GM19324 (cell line): ENCODE data around the gene FRMD4A.
"Not testable (repeated sequence)": the region's sequence is repeated elsewhere in the genome, so short reads cannot be mapped to it uniquely, and the experiment has no call there.

Source experiments
- ATAC-seq: cut with Tn5 transposase; IDR thresholded peaks from one replicate; pipeline ENCODE4 v1.9.1; 2021; ENCODE audit warnings: mild to moderate bottlenecking, moderate library complexity; ENCODE audit not compliant: unreplicated experiment, low FRiP score

FRMD4A gene

DNA sequence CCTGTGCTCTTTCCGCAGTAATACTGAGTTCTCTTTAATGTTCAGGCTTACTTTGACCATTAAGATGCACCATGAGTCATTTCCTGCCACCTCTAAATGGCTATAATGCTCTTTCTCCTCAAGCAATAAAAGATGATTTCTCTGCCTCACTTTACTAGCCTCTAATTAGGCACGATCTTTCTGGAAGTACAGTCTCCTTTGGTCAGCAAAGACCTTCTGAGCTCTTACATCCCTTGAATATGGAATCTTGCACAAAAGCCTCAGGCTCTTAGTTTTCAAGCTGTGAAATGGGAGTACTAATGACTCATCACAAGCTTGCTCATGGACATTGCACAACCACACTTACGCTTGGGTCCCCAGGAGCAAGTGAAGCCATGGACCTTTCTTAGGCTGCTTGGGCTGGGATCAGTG is 85.9 kb downstream of the FRMD4A start:
- ATAC-seq, result no peak

DNA sequence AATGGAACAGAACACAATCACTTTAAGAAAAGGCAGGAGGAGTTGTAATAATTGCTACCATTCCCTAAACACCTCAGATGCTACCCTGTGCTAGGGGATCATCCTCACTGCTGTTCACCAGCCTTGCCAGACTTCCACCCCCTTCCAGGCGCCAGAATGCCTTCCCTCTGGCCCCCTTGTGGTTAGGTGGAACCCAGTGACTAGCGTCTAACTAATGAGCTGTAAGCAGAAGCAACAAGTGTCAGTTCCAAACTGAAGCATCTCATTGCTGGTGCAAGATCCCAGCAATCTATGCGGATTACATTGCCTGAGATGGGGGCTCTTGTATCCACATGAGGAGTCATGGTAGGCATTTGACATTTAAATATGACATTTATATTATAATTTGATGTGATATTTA is 86.6 kb downstream of the FRMD4A start:
- ATAC-seq, result no peak

DNA sequence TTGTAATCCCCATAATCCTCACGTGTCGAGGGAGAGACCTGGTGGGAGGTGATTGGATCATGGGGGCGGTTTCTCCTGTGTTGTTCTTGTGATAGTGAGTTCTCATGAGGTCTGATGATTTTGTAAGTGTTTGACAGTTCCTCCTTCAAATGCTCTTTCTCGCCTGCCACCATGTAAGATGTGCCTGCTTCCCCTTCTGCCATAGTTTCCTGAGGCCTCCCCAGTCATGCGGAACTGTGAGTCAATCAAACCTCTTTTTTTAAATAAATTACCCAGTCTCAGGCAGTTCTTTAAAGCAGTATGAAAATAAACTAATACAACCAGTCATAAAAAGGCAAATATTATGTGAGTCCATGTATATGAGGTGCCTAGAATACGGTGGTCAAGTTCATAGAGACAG is 87.5 kb downstream of the FRMD4A start:
- ATAC-seq, result no peak

DNA sequence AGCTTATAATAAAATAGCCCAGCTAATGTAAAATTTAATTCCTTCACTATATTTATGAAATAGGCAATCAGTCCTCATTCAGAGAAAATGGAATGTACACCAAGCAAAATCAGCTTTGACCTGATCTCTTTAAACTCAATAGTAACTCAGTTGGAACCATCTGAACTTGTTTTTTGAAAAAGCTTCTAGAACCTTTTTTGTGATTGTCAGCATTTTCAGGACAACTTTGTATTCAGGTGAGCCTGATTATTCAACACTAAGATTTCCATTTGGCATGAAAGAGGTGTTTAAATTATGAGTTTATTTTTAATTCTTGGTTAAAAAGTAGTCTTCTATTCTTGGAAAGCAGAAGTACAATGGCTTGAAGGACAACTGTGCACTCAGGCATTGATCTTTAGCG is 89.5 kb downstream of the FRMD4A start:
- ATAC-seq, result no peak

DNA sequence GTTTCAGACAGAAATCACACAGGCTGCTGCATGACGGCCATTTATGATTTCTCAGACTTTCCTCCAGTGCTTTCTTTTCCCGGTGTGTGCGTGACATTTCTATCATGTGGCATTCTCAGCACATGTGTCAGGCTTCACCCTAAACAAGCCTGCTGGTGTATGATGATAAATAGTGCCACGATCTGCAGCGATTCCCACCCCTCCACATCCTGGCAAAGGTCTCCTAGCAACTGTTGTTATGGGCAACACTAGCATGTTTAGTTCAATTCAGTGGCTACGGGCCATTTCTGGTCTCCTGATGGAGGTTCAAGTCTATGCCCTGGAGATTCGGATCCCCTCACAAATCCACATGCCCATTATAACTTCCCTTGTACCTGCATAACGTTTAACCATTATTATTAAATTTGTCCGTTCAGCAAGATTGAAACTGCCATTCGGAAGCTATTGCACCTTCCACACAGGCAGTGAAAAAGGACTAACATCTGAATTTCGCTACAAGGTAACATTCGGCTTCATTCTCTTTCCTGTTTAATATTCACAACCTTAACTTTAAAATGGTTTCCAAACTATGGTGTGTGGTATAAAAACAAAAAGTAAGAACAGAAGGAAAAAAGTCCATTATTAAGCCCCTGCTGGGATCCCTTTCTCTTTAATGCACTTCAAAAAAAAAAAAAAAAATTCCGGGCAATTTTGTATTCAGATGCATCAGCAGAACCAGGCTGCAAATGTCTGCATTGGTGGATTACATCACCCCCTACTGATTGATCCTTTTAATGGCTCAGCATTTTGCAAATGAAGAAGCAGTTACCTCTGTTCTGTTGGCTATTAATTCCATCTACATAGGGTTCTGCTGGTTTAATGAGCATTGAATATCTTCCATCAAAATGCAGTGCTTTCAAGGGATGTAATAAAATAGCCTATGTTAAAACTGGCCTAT is 90.2 kb downstream of the FRMD4A start:
- ATAC-seq, result no peak

DNA sequence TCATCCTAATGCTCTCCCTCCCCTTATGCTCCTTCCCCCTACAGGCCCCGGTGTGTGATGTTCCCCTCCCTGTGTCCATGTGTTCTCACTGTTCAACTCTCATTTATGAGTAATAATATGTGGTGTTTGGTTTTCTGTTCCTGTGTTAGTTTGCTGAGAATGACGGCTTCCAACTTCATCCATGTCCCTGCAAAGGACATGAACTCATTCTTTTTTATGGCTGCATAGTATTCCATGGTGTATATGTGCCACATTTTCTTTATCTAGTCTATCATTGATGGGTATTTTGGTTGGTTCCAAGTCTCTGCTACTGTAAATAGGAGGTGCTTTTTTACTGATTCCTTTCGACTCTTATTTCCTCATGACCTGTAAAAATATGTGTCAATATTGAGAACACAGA is 92.1 kb downstream of the FRMD4A start:
- ATAC-seq, result not testable (repeated sequence)

DNA sequence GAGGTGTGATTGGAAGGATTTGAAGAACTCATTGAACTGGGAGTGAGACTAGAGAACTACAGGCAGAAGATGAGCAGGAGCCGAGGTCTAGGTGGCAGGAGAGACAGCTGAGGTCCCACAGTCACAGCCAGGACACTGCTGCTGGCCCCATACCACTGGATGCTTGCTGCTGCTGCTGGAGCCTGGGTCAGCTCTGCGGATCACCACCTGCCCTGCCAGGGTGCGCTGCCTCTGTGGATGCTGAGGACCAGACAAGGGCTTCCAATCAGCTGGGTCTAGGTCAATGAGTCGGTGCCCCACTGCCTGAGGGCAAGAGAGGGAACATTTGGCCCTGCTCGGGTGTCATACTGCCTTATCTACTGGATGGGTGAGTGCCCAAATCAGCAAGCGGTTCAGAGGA is 94.4 kb downstream of the FRMD4A start:
- ATAC-seq, result no peak

DNA sequence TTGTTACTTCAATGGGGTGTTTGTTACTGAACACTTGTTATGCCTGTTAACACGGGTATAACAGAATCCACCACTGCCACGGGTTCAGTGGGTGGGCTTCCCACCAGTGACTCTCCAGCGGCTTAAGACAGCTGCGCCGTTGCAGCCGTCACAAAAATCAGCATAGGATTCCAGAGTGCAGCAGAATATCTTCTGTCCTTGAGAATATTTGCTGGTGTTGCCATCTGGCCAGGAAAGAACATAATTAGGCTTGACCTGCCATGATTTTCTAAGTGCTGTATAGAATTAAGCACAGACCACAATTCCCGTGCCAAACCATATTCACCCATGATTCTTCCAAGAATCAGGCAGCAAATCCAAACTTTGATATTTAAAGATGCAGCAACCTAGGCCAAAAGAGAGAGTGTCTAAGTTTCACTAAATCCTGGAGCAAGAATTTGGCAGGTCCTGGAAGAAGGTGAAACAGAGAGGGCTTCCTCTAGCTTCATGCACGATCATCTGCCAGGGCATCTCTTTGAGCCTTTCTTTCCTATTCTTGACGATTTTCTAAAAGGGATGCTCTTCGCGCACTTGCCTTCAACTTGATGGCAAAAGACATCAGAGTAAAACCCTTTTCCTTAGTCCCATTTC is 95.0 kb downstream of the FRMD4A start:
- ATAC-seq, result no peak

DNA sequence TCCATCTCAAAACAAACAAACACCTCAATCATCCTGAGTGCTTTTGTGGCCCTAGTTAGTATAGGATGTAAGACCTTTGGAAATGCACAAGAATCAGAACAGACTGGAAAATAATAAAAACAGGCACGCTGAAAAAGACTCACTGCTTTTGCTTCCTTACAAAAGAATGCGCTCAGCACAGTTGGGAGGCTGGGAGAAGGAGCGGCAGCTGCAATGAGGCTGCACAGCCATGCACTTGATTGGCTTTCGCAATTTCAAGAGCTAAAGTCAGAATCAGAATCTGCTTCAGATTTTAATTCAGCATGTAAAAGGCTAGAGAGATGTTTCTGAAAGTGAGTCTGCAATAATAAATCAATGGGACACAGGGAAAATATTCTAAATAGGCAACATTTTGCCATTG is 97.2 kb downstream of the FRMD4A start:
- ATAC-seq, result no peak

DNA sequence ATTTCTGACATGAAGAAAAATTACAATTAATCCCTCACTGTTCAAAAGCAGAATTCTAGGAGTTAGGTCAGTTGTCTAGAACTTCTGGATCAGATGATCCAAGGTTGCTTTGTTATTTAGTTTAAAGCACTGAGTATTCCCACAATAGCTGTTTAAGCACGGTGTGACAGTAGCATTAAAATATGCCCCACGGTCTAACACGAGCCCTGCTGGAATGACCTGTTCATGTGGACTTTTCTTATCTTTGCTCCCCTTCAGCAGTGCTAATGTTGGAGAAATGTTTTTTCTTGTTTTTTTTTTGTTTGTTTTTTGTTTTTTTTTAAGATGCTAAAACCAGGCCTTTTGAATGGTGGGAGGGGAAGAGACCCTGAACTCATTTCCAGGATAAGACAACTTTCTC is 101.9 kb downstream of the FRMD4A start:
- ATAC-seq, result not testable (repeated sequence)

DNA sequence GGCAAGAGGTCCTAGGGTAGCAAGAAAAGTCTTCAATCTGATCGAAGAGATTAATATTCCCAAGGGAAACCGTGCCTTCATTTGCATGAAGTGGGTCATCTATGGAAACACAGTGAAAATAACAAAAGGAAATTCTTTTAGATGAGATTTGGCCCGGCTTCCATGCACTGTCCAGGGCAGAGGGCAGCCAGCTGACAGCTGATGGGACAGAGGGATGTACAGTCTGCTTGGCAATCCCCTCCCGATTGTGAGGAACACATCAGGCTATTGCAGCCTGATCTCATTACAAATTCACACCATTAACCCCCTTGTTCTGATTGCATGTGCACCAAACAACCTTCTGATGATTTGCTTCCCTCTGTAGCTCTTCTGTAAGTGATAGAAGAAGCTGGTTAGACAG is 105.3 kb downstream of the FRMD4A start:
- no peak for ATAC-seq

DNA sequence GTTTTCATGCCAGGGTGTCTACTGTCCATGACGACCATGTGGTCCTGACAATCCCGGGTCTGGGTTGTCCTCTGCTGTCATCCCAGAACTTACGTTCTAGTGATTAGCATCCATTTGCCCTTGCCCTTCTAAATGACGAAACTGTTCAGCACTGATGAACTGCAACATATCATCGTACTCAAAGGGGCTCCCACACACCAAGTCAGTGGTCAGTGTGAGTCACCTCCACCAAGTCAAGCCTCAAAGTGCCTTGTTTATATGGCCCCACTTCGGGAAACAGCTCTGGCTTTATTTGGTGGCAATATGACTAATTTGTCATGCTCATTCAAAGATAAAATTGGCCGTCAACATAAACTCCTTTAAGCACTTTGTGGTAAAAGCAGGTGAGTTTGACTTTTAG is 110.7 kb downstream of the FRMD4A start:
- ATAC-seq, result no peak

DNA sequence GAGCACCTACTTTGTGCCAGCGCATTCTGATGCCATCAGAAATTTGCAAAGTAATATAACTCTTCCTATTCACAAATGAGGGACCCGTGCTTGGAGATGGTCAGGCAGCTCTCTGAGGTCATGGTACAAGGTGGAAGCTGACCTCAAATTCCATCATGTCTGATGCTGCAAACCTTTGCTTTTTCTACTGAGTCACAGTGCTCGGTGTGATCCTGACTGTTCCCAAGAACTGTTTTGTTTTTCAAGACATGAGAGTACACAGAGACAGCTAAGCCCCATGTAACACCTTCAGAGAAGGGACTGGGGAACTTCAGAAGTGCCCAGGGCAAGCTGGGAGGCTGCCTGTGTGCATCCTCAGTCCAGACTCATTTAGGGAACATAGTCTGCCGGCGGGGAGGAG is 111.3 kb downstream of the FRMD4A start:
- no peak for ATAC-seq

DNA sequence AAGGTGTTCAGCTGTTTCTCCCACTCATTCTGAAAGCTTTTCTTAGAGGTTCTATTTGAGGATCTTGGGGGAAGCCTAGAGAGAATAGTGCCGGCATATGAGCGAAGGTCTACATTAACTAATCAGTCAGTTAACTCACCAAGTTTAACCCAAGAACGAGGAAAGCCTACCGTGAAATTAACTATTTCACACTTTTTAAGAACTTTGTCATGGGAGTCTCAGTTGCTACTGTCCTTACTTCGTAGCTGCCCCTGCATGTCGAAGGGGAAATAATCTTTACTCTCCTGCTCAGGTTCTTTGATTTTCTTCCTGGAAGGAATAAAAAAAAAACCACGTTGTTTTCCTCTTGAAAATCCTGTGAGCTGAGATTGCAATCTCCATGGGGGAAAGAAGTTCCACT is 115.1 kb downstream of the FRMD4A start:
- ATAC-seq, result no peak

DNA sequence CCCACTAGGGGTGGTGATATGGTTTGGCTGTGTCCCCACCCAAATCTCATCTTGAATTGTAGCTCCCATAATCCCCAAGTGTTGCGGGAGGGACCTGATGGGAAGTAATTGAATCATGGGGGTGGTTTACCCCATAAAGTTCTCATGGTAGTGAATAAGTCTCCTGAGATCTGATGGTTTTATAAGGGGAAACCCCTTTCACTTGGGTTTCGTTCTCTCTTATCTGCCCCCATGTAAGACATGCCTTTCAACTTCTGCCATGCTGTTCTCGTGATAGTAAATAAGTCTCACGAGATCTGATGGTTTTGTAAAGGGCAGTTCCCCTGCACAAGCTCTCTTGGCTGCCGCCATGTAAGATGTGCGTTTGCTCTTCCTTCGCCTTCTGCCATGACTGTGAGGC is 117.0 kb downstream of the FRMD4A start:
- not testable (repeated sequence) for ATAC-seq

DNA sequence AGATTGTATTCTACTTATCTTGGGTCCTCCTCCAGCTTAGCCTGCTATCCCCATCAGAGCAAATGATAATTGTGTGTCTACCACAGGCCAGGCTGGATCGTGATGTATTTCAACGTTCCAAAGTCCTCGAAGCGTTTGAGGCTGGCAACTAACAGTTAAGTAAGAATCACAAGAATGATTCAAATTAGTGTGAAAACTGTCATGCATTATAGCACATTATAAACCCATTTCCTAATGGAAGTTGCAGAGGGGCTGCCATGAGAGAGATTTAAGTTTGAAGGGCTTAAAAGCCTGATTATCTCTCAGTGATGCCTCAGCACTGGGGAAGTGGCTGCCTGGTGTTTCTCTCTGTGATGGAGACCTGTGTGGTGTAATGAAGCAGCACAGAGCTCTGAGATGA is 119.1 kb downstream of the FRMD4A start:
- ATAC-seq, result no peak

DNA sequence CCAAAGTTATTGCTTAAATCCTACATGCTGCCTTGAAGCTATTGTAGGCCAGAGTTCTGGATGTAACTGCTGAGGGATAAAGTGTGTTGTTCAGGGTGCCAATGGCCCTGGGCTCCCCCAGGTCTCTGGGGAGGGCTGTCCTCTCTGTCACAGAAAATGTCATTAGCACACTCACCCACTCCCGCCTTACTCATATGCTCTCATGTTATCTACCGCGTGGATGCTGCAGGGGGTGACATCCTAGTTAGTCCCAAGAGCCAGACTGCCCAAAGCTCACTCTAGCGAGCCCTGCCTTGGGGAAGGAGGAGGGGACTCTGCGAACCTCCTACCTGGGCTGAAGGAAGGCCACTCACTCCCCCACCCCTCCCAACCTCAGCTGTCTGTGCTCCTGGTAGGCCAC is 122.5 kb downstream of the FRMD4A start:
- ATAC-seq, result no peak

DNA sequence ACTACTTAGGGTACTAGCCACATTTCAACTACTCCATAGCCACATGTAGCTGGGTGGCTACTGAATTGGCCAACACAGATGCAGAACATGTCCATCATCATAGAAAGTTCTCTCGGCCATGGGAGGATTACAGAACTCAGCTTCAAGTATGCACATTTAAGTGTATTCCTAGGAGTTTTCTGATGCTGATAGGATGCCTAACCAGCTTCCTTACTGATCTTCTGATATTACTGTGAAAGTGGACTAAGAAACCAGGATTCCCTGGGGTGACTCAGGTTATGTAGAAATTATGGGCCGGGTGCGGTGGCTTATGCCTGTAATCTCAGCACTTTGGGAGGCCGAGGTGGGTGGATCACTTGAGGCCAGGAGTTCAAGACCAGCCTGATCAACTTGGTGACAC is 125.5 kb downstream of the FRMD4A start:
- ATAC-seq, result no peak

DNA sequence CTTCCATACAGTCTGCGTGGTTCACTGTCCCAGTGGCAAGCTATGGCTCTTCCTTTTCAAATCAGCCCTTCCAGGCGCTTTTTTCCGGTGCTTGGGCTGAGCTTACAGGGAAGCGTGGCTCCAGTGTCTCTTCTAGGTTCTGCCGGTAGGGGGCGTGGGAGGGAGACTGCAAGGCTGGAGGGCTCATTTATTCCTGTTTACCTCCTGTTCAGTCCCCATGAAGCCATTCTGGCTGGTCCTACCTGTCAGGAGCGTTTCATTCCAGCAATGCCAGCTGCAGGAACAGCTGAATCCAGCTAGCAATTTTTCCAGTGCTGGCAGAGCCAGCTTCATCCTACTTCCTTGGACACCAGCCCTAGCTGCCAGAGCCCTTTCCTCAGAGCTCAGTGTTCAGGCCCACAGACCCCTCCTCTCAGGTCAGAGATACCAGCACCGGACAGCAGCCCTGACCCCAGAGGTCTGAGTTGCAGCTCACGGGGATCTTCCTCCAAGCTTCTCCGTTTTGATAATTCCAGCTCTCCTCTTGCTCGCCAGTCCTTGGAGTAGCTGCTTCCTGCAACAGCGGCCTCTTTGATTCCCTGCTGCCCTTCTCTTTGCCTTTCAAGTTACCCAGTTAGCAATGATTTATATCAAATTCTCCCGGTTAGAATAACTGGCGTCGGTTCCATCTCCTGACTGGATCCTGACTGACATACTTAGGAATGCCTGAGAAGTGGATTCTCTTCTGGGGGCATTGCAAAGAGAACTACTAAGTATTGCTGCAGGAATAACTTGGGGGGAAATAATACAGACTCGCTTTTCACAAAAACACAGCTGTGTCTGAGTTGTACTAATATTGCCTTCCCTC is 129.8 kb downstream of the FRMD4A start:
- no peak for ATAC-seq

DNA sequence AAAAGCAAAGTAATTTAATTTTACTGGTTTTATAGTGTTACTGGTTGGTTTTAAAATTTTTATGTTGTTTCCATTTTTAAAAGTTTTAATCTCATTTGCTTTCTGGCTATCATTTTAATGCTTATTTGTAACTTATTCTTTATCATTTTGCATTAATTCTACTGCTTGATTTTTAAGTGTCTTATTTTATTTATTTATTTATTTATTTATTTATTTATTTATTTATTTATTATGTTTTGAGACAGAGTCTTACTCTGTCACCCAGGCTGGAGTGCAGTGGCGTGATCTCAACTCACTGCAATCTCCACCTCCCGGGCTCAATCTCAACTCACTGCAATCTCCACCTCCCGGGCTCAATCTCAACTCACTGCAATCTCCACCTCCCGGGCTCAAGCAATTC is 131.6 kb downstream of the FRMD4A start:
- not testable (repeated sequence) for ATAC-seq

DNA sequence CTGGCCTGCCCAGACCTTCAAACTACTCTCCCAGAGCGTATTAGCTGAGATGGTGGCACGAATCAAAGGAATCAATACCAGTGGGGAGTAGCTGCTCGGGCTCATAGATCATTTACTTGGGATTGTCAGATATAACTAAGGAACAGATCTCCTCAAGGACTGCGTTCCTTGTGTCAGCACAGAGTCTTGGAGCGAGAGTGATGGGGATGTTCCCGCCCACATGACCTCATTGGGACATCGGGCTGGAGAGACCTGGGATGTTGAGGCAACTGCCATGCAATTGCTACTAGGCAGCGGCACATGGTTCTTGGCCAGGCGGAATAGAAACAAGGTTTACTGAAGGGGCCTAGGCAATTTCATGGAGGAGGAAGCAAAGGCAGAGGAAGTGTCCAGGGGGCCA is 132.6 kb downstream of the FRMD4A start:
- no peak for ATAC-seq
